PC-3 (cell line): ENCODE results near the gene ZNF407. TPM values are rescaled to one million over a fixed set of nuclear protein-coding genes. Genes with fewer than 3 reads are reported as not detected.

Source experiments
- ATAC-seq: fragments of 200-7000 bp; cut with Tn5 transposase; 2 replicates; pipeline ENCODE4 v1.9.1; 2020; ENCODE audit warnings: mild to moderate bottlenecking, moderate library complexity
- BruUV-seq: library from RNA; stranded (reverse); fragments of 400-500 nt; replicated peaks from 2 replicates; lab custom pipeline; 2021; lab: Mats Ljungman, UMichigan
- CTCF ChIA-PET: fragments of 300-600 bp; sonication (Branson Sonifier 250); formaldehyde crosslinking; loops from one replicate; lab custom pipeline; 2022; ENCODE audit warnings: antibody characterized with exemption; lab: Charles Lee
- POLR2A ChIA-PET: fragments of 300-600 bp; sonication (Branson Sonifier 250); formaldehyde crosslinking; loops from one replicate; lab custom pipeline; 2022; ENCODE audit warnings: antibody characterized with exemption; ENCODE audit not compliant: unreplicated experiment; lab: Charles Lee
- DNase-seq: peaks from one replicate; pipeline ENCODE4 v3.0.0-alpha.2; 2015
- H2AFZ ChIP-seq: fragments of 300-600 bp; sonication (generic); 2 replicates; pipeline ENCODE4 v1.6.0; 2016; ENCODE audit warnings: antibody characterized with exemption, low read length
- H3F3A ChIP-seq: fragments of 300-600 bp; sonication (generic); one replicate; pipeline ENCODE4 v1.6.0; 2017; ENCODE audit warnings: antibody characterized with exemption, low read length, control low read depth, mild to moderate bottlenecking; ENCODE audit not compliant: unreplicated experiment
- H3K27ac ChIP-seq: fragments of 300-600 bp; sonication (generic); 2 replicates; pipeline ENCODE4 v1.5.1; 2016; ENCODE audit warnings: mild to moderate bottlenecking, low read length
- H3K27me3 ChIP-seq: fragments of 300-600 bp; sonication (generic); 2 replicates; pipeline ENCODE4 v1.6.1; 2016; ENCODE audit warnings: low read length, mixed read lengths
- H3K36me3 ChIP-seq: fragments of 300-600 bp; sonication (generic); 2 replicates; pipeline ENCODE4 v1.6.1; 2016; ENCODE audit warnings: low read depth, mixed run types, low read length, mixed read lengths
- H3K4me1 ChIP-seq: fragments of 300-600 bp; sonication (generic); 2 replicates; pipeline ENCODE4 v1.5.1; 2016; ENCODE audit warnings: low read length; ENCODE audit not compliant: insufficient read depth
- H3K4me2 ChIP-seq: fragments of 300-600 bp; sonication (generic); 2 replicates; pipeline ENCODE4 v1.6.0; 2016; ENCODE audit warnings: low read length
- H3K4me3 ChIP-seq: fragments of 300-600 bp; sonication (generic); 2 replicates; pipeline ENCODE4 v1.5.1; 2016; ENCODE audit warnings: mild to moderate bottlenecking, low read length, mixed read lengths
- H3K79me2 ChIP-seq: fragments of 300-600 bp; sonication (generic); 2 replicates; pipeline ENCODE4 v1.6.1; 2017; ENCODE audit warnings: low read length, mixed read lengths
- H3K9ac ChIP-seq: fragments of 300-600 bp; sonication (generic); 2 replicates; pipeline ENCODE4 v1.6.0; 2016; ENCODE audit warnings: mild to moderate bottlenecking, low read length
- H3K9me2 ChIP-seq: fragments of 300-600 bp; sonication (generic); replicated peaks from 2 replicates; pipeline ENCODE4 v1.6.1; 2016; ENCODE audit warnings: mixed run types, low read length, mixed read lengths
- H3K9me3 ChIP-seq: fragments of 300-600 bp; sonication (generic); 2 replicates; pipeline ENCODE4 v1.6.1; 2016; ENCODE audit warnings: low read length, mixed read lengths
- H4K20me1 ChIP-seq: fragments of 300-600 bp; sonication (generic); 2 replicates; pipeline ENCODE4 v1.6.1; 2016; ENCODE audit warnings: low read length, mixed read lengths
- CTCF ChIP-seq: fragments of 300-600 bp; sonication (generic); conservative IDR thresholded peaks from 2 replicates; pipeline ENCODE4 v1.5.1; 2017; ENCODE audit warnings: antibody characterized with exemption, low read depth, mild to moderate bottlenecking, low read length
- EZH2 ChIP-seq: fragments of 300-600 bp; sonication (generic); IDR thresholded peaks from one replicate; pipeline ENCODE4 v1.6.1; 2017; ENCODE audit warnings: antibody characterized with exemption, mild to moderate bottlenecking, low read length; ENCODE audit not compliant: unreplicated experiment
- EZH2phosphoT487 ChIP-seq: fragments of 300-600 bp; sonication (generic); IDR thresholded peaks from 2 replicates; pipeline ENCODE4 v1.6.1; 2018; ENCODE audit warnings: mild to moderate bottlenecking, antibody characterized with exemption, low read length, borderline replicate concordance
- intact Hi-C: fragments of 100-400 bp; cut with micrococcal nuclease; formaldehyde crosslinking; loops from 2 replicates; pipeline ENCODE4 v1.9.0; 2023
- total RNA-seq: library from RNA; depleted of rRNA; stranded (reverse); fragments of >200 nt; gene quantifications from 2 replicates; pipeline ENCODE4 v1.2.3, GENCODE V29; 2014

Gene ZNF407
- total RNA-seq, 1 experiment from 2014 or later, result 9.3 TPM

GRCh38 chr18:75108579-75109318 lies 511.1 kb downstream of the ZNF407 start:
- intact Hi-C loops, result no loop called here
- Histone ChIP-seq H4K20me1 (no peaks in the 10 kb centered on the region), H3K79me2 (no peaks in the 10 kb centered on the region), H3K9me2 (no peaks in the 10 kb centered on the region), H3K9ac (no peak overlapping the region), H3F3A (no peaks in the 10 kb centered on the region), H3K4me3 (no peak overlapping the region), H3K4me1 (peaks cover 6% of the 10 kb centered on the region; the same call in 1 of the 2 replicates), H2AFZ (no peak overlapping the region), H3K9me3 (no peaks in the 10 kb centered on the region), H3K4me2 (no peak overlapping the region), H3K27ac (no peak overlapping the region), H3K27me3 (peaks cover 22% of the 10 kb centered on the region), H3K36me3 (no peaks in the 10 kb centered on the region)
- DNase-seq (no peak), ATAC-seq (no peak)
- CTCF ChIA-PET, result no interaction called here
- no peak for TF ChIP-seq EZH2phosphoT487
- TF ChIP-seq EZH2, result no peak
- TF ChIP-seq CTCF, result no peak
- BruUV-seq, result no TSS peak
- POLR2A ChIA-PET, result interaction anchor here (0.6 kb wide), 1 partner anchor 129 kb away, joined by 6 read pairs; no protein-coding TSS in a partner anchor

GRCh38 chr18:75109319-75109691 lies 511.6 kb downstream of the ZNF407 start:
- H3K4me2 ChIP-seq, result no peak overlapping the region
- H3K9ac ChIP-seq, result no peak overlapping the region
- H3K4me1 ChIP-seq, result peaks cover 6% of the 10 kb centered on the region; the same call in 1 of the 2 replicates
- ATAC-seq, result no peak
- H3K27me3 ChIP-seq, result peaks cover 22% of the 10 kb centered on the region
- TF ChIP-seq CTCF, result no peak
- TF ChIP-seq EZH2, result no peak
- TF ChIP-seq EZH2phosphoT487, result no peak
- no peak overlapping the region for H2AFZ ChIP-seq
- H3K9me3 ChIP-seq, result no peaks in the 10 kb centered on the region
- H3F3A ChIP-seq, result no peaks in the 10 kb centered on the region
- CTCF ChIA-PET, result no interaction called here
- H3K79me2 ChIP-seq, result no peaks in the 10 kb centered on the region
- H4K20me1 ChIP-seq, result no peaks in the 10 kb centered on the region
- intact Hi-C loops, result no loop called here
- POLR2A ChIA-PET, result no interaction called here
- no TSS peak for BruUV-seq
- DNase-seq, result no peak
- H3K36me3 ChIP-seq, result no peaks in the 10 kb centered on the region
- no peak overlapping the region for H3K27ac ChIP-seq
- no peak overlapping the region for H3K4me3 ChIP-seq
- H3K9me2 ChIP-seq, result no peaks in the 10 kb centered on the region

GRCh38 chr18:75109819-75110218 lies 512.1 kb downstream of the ZNF407 start:
- Histone ChIP-seq H3K9me2 (no peaks in the 10 kb centered on the region), H3K27me3 (peaks cover 22% of the 10 kb centered on the region), H4K20me1 (no peaks in the 10 kb centered on the region), H3K4me1 (peaks cover 6% of the 10 kb centered on the region; the same call in 1 of the 2 replicates), H3K27ac (no peak overlapping the region), H2AFZ (no peak overlapping the region), H3K9me3 (no peaks in the 10 kb centered on the region), H3F3A (no peaks in the 10 kb centered on the region), H3K36me3 (no peaks in the 10 kb centered on the region), H3K4me3 (no peak overlapping the region), H3K9ac (no peak overlapping the region), H3K79me2 (no peaks in the 10 kb centered on the region), H3K4me2 (no peak overlapping the region)
- TF ChIP-seq EZH2phosphoT487 (no peak), EZH2 (no peak), CTCF (no peak)
- no TSS peak for BruUV-seq
- DNase-seq, result no peak
- intact Hi-C loops, result no loop called here
- CTCF ChIA-PET, result no interaction called here
- POLR2A ChIA-PET, result no interaction called here
- no peak for ATAC-seq
